Measurements from ENCODE around the gene THRB. TPM values are rescaled to one million over a fixed set of nuclear protein-coding genes. Genes with fewer than 3 reads are reported as not detected.
A peak's percentile ranks its signal among the peaks of the same experiment; 100 is the strongest.

Gene THRB
- total RNA-seq, 6 experiments from 2014 or later, result 14.5 to 29.5 (median 17.3) TPM

- DNase-seq, result no peak
- peaks cover 0 to 31% (median 12%) of the 10 kb centered on the region in 4 donors for H3K4me1 ChIP-seq
- no peaks in the 10 kb centered on the region for H3K9me3 ChIP-seq
- no peaks in the 10 kb centered on the region for H3K27me3 ChIP-seq
- intact Hi-C loops (cut with DNase I), result no loop called here
- H3K4me3 ChIP-seq, result no peak overlapping the region
- H3K27ac ChIP-seq, result no peak overlapping the region
- WGBS (ENCODE audit: insufficient coverage, low coverage, low lambda C conversion rate, missing lambda C conversion rate), result 50% methylated on average over 2 of the region's 2 CpGs
- peak in 2 of 4 donors; percentile 14 to 15 for ATAC-seq
- no peaks in the 10 kb centered on the region for H3K36me3 ChIP-seq
- TF ChIP-seq CTCF (IDR thresholded peaks at IDR 0.05) (no peak), POLR2A (IDR thresholded peaks at IDR 0.05) (no peak)
Observed at GRCh38 chr3:24401811-24402185, 92.9 kb downstream of the THRB start.

GRCh38 chr3:24401090-24401810, 93.4 kb downstream of the THRB start:
- intact Hi-C loops (cut with DNase I), result no loop called here
- H3K9me3 ChIP-seq, result no peaks in the 10 kb centered on the region
- ATAC-seq (peak; percentile 60 to 82 (median 80)), DNase-seq (no peak)
- no peak overlapping the region for H3K4me3 ChIP-seq
- H3K27me3 ChIP-seq, result no peaks in the 10 kb centered on the region
- WGBS (ENCODE audit: insufficient coverage, low coverage, low lambda C conversion rate, missing lambda C conversion rate), result 40% methylated on average over 5 of the region's 5 CpGs
- TF ChIP-seq CTCF (IDR thresholded peaks at IDR 0.05), result no peak
- no peak for TF ChIP-seq POLR2A (IDR thresholded peaks at IDR 0.05)
- H3K27ac ChIP-seq, result no peak overlapping the region
- no peaks in the 10 kb centered on the region for H3K36me3 ChIP-seq
- H3K4me1 ChIP-seq, result peaks cover 0 to 27% (median 11%) of the 10 kb centered on the region in 4 donors

GRCh38 chr3:24400450-24400849, 94.2 kb downstream of the THRB start:
- H3K36me3 ChIP-seq, result no peaks in the 10 kb centered on the region
- H3K4me3 ChIP-seq, result no peak overlapping the region
- H3K4me1 ChIP-seq, result peaks cover 0 to 25% (median 11%) of the 10 kb centered on the region in 4 donors
- no peak overlapping the region for H3K27ac ChIP-seq
- DNase-seq, result no peak
- TF ChIP-seq CTCF (IDR thresholded peaks at IDR 0.05) (no peak), POLR2A (IDR thresholded peaks at IDR 0.05) (no peak)
- intact Hi-C loops (cut with DNase I), result no loop called here
- no peaks in the 10 kb centered on the region for H3K9me3 ChIP-seq
- no peak for ATAC-seq
- no peaks in the 10 kb centered on the region for H3K27me3 ChIP-seq
- WGBS (ENCODE audit: insufficient coverage, low coverage, low lambda C conversion rate, missing lambda C conversion rate), result 75% methylated on average over 4 of the region's 4 CpGs

GRCh38 chr3:24400015-24400414, 94.6 kb downstream of the THRB start:
- intact Hi-C loops (cut with DNase I), result no loop called here
- Histone ChIP-seq H3K9me3 (no peaks in the 10 kb centered on the region), H3K4me1 (peaks cover 0 to 22% (median 11%) of the 10 kb centered on the region in 4 donors), H3K4me3 (no peak overlapping the region), H3K27me3 (no peaks in the 10 kb centered on the region), H3K27ac (no peak overlapping the region), H3K36me3 (no peaks in the 10 kb centered on the region)
- TF ChIP-seq POLR2A (IDR thresholded peaks at IDR 0.05) (no peak), CTCF (IDR thresholded peaks at IDR 0.05) (no peak)
- DNase-seq, result no peak
- WGBS (ENCODE audit: insufficient coverage, low coverage, low lambda C conversion rate, missing lambda C conversion rate), result 57% methylated on average over 2 of the region's 2 CpGs
- no peak for ATAC-seq
